Loucy (cell line): Measurements from ENCODE around the gene TRPV3.

Experiments used
- H2AFZ ChIP-seq: fragments of 200-600 bp; sonication (generic); 2 replicates; pipeline ENCODE4 v1.6.0; 2016; ENCODE audit warnings: antibody characterized with exemption, mild to moderate bottlenecking, low read length, moderate library complexity
- H3F3A ChIP-seq: fragments of 200-600 bp; 2 replicates; pipeline ENCODE4 v1.6.0; 2016; ENCODE audit warnings: antibody characterized with exemption, low read depth, mild to moderate bottlenecking
- H3K27me3 ChIP-seq: fragments of 200-600 bp; sonication (generic); 2 replicates; pipeline ENCODE4 v1.6.1; 2014; ENCODE audit warnings: low read length, mild to moderate bottlenecking; ENCODE audit not compliant: insufficient read depth, poor library complexity, severe bottlenecking
- H3K36me3 ChIP-seq: fragments of 200-600 bp; sonication (generic); 2 replicates; pipeline ENCODE4 v1.6.1; 2016; ENCODE audit warnings: low read length; ENCODE audit not compliant: insufficient read depth
- H3K4me1 ChIP-seq: fragments of 200-600 bp; sonication (generic); 2 replicates; pipeline ENCODE4 v1.5.1; 2014; ENCODE audit warnings: low read length, mild to moderate bottlenecking; ENCODE audit not compliant: insufficient read depth, poor library complexity, severe bottlenecking
- H3K4me2 ChIP-seq: fragments of 200-600 bp; sonication (generic); 2 replicates; pipeline ENCODE4 v1.6.0; 2014; ENCODE audit warnings: antibody characterized with exemption, low read length, low read depth, mild to moderate bottlenecking; ENCODE audit not compliant: poor library complexity, severe bottlenecking
- H3K4me3 ChIP-seq: fragments of 200-600 bp; sonication (generic); 2 replicates; pipeline ENCODE4 v1.5.1; 2014; ENCODE audit warnings: low read length, mild to moderate bottlenecking, mixed read lengths; ENCODE audit not compliant: poor library complexity, severe bottlenecking
- H3K79me2 ChIP-seq: fragments of 200-600 bp; sonication (generic); 2 replicates; pipeline ENCODE4 v1.6.1; 2014; ENCODE audit warnings: low read length; ENCODE audit not compliant: insufficient read depth
- H3K9ac ChIP-seq: fragments of 200-600 bp; sonication (generic); 2 replicates; pipeline ENCODE4 v1.6.0; 2014; ENCODE audit warnings: mild to moderate bottlenecking, low read depth, low read length, moderate library complexity; ENCODE audit not compliant: poor library complexity, severe bottlenecking
- H3K9me2 ChIP-seq: fragments of 200-600 bp; sonication (generic); replicated peaks from 2 replicates; pipeline ENCODE4 v1.6.1; 2016; ENCODE audit warnings: low read depth, low read length, mixed read lengths
- H3K9me3 ChIP-seq: fragments of 200-600 bp; sonication (generic); 2 replicates; pipeline ENCODE4 v1.6.1; 2014; ENCODE audit warnings: mild to moderate bottlenecking, antibody characterized with exemption, low read length, low read depth; ENCODE audit not compliant: insufficient read depth
- H4K20me1 ChIP-seq: fragments of 200-600 bp; sonication (generic); 2 replicates; pipeline ENCODE4 v1.6.0; 2014; ENCODE audit warnings: antibody characterized with exemption, low read length, mild to moderate bottlenecking; ENCODE audit not compliant: insufficient read depth, poor library complexity, severe bottlenecking
- CTCF ChIP-seq: fragments of 200-600 bp; sonication (generic); conservative IDR thresholded peaks from 2 replicates; pipeline ENCODE4 v1.5.1; 2014; ENCODE audit warnings: mild to moderate bottlenecking, antibody characterized with exemption, low read length
- EZH2phosphoT487 ChIP-seq: fragments of 200-600 bp; IDR thresholded peaks from 2 replicates; pipeline ENCODE4 v1.6.1; 2018; ENCODE audit warnings: antibody characterized with exemption, mild to moderate bottlenecking, moderate library complexity, borderline replicate concordance

TRPV3 gene

DNA sequence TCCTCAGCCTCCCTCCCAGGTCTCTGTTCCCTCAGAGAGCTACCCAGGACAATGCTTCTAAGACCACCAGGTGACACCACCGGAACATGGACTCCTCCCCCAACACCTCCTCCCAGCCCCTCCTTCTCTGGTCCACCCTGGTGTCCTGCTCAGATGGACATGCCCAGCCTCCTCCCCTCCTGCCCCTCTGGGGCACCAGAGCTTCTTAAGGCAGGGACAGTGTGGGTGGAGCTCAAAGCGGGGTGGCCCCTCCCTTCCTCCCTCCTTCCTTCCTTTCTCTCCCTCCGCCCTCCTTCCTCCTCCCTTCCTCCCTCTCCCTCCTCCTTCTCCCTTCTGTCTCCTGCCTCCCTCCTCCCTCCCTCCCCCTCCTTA lies 22.7 kb downstream of the TRPV3 start:
- Histone ChIP-seq H2AFZ (no peak overlapping the region), H3K4me3 (no peak overlapping the region), H3K4me2 (no peak overlapping the region), H3K9ac (no peak overlapping the region), H3K27me3 (no peaks in the 10 kb centered on the region), H3K9me3 (no peaks in the 10 kb centered on the region), H3K36me3 (no peaks in the 10 kb centered on the region), H3F3A (no peaks in the 10 kb centered on the region), H4K20me1 (no peaks in the 10 kb centered on the region), H3K9me2 (no peaks in the 10 kb centered on the region), H3K79me2 (no peaks in the 10 kb centered on the region), H3K4me1 (no peaks in the 10 kb centered on the region)
- TF ChIP-seq CTCF, result no peak
- TF ChIP-seq EZH2phosphoT487, result no peak

GRCh38 chr17:3533752-3534151 lies 23.9 kb downstream of the TRPV3 start:
- Histone ChIP-seq H3K9me2 (no peaks in the 10 kb centered on the region), H3F3A (no peaks in the 10 kb centered on the region)

GRCh38 chr17:3532859-3533142 lies 24.8 kb downstream of the TRPV3 start:
- Histone ChIP-seq H3K79me2 (no peaks in the 10 kb centered on the region), H3K4me1 (no peaks in the 10 kb centered on the region), H3K27me3 (no peaks in the 10 kb centered on the region), H3F3A (no peaks in the 10 kb centered on the region), H3K9ac (no peak overlapping the region), H3K4me3 (no peak overlapping the region), H3K9me2 (no peaks in the 10 kb centered on the region), H4K20me1 (no peaks in the 10 kb centered on the region), H2AFZ (no peak overlapping the region), H3K4me2 (no peak overlapping the region), H3K9me3 (no peaks in the 10 kb centered on the region), H3K36me3 (no peaks in the 10 kb centered on the region)
- TF ChIP-seq EZH2phosphoT487 (no peak), CTCF (no peak)

More at GRCh38 chr17:3533752-3534151, 23.9 kb downstream of the TRPV3 start:
- H3K79me2 ChIP-seq, result no peaks in the 10 kb centered on the region
- no peak overlapping the region for H3K4me2 ChIP-seq
- no peaks in the 10 kb centered on the region for H3K9me3 ChIP-seq
- H3K36me3 ChIP-seq, result no peaks in the 10 kb centered on the region
- H3K27me3 ChIP-seq, result no peaks in the 10 kb centered on the region
- H2AFZ ChIP-seq, result no peak overlapping the region
- no peaks in the 10 kb centered on the region for H3K4me1 ChIP-seq
- no peak for TF ChIP-seq EZH2phosphoT487
- TF ChIP-seq CTCF, result no peak
- H3K9ac ChIP-seq, result no peak overlapping the region
- no peak overlapping the region for H3K4me3 ChIP-seq
- no peaks in the 10 kb centered on the region for H4K20me1 ChIP-seq
